Gastroesophageal sphincter (tissue), 3 donors: Measurements from ENCODE around the gene NEURL1.

ENCODE experiments used
- CTCF ChIP-seq, 4 experiments: fragments of 200-600 bp in 2 of 4; fragments of 450-650 bp in 2 of 4; sonication (generic) in 1 of 4; IDR thresholded peaks; one replicate each; pipeline ENCODE4 v1.5.1; 2017 to 2019; ENCODE audit warnings: antibody characterized with exemption in 4 of 4, mild to moderate bottlenecking in 2 of 4, moderate library complexity in 2 of 4
- POLR2A ChIP-seq, 2 donors: fragments of 450-650 bp; IDR thresholded peaks; one replicate each; pipeline ENCODE4 v1.6.1; 2017; ENCODE audit warnings: antibody characterized with exemption in 2 of 2, mild to moderate bottlenecking in 2 of 2, moderate library complexity in 1 of 2
- POLR2AphosphoS5 ChIP-seq: sonication (generic); formaldehyde crosslinking; IDR thresholded peaks from one replicate; pipeline ENCODE4 v1.6.1; 2017; ENCODE audit warnings: antibody characterized with exemption

- TF ChIP-seq CTCF (IDR thresholded peaks at IDR 0.05) (no peak), POLR2AphosphoS5 (no peak), POLR2A (IDR thresholded peaks at IDR 0.05) (no peak)
Observed at GRCh38 chr10:103622286-103622685, 128.8 kb downstream of the NEURL1 start.
